ENCODE data around the gene EPG5. TPM values are rescaled to one million over a fixed set of nuclear protein-coding genes. Genes with fewer than 3 reads are reported as not detected.

Gene EPG5
- total and polyA plus RNA-seq, 4 donors, result 3.2 to 20.3 (median 11.1) TPM

DNA sequence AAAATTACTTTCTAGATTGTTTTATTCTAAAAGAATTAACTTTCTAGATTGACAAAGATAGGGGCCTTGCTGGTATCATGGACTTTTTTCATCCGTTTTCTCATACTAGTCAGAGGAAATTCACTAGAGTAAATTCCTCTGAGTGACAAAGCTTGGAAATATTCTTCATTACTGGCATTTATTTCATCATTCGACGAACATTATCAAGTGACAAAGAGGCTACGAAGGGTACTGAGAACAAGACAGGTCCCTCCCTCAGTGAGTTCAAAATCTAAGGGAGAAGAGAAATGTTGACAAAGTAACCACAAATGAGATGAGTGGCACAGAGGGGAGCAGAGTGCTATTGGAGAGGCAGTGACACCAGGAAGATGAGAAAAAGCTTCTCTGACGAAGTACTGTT lies 4.3 kb downstream of the EPG5 start:
- Histone ChIP-seq H3K27ac (ENCODE audit: low read depth in 1 of 2, low read length in 2 of 2) (no peak overlapping the region), H3K4me1 (ENCODE audit: control insufficient read depth in 4 of 4, insufficient read depth in 4 of 4, low read length in 3 of 4) (peaks cover 2 to 14% (median 10%) of the 10 kb centered on the region in 4 donors)
- DNase-seq (ENCODE audit: low spot score), result no peak

More for the DNA sequence above, 4.3 kb downstream of the EPG5 start:
- Histone ChIP-seq H3K9ac (ENCODE audit: low read depth in 1 of 2, low read length in 2 of 2) (no peak overlapping the region), H3K4me3 (ENCODE audit: low read depth in 1 of 3, low read length in 3 of 3) (no peak overlapping the region), H3K27me3 (ENCODE audit: control insufficient read depth in 4 of 4, insufficient read depth in 4 of 4, low read length in 3 of 4) (no peaks in the 10 kb centered on the region), H3K9me3 (ENCODE audit: control insufficient read depth in 4 of 4, low read length in 3 of 4) (no peaks in the 10 kb centered on the region), H3K36me3 (ENCODE audit: control insufficient read depth in 4 of 4, insufficient read depth in 3 of 4, low read depth in 1 of 4, low read length in 3 of 4) (peaks cover 0 to 2% (median 0%) of the 10 kb centered on the region in 4 donors)
- 91% methylated on average over 5 of the region's 5 CpGs for WGBS
- no peak for TF ChIP-seq TAF1 (conservative IDR thresholded peaks at IDR 0.05)
- TF ChIP-seq, protein P1, sequence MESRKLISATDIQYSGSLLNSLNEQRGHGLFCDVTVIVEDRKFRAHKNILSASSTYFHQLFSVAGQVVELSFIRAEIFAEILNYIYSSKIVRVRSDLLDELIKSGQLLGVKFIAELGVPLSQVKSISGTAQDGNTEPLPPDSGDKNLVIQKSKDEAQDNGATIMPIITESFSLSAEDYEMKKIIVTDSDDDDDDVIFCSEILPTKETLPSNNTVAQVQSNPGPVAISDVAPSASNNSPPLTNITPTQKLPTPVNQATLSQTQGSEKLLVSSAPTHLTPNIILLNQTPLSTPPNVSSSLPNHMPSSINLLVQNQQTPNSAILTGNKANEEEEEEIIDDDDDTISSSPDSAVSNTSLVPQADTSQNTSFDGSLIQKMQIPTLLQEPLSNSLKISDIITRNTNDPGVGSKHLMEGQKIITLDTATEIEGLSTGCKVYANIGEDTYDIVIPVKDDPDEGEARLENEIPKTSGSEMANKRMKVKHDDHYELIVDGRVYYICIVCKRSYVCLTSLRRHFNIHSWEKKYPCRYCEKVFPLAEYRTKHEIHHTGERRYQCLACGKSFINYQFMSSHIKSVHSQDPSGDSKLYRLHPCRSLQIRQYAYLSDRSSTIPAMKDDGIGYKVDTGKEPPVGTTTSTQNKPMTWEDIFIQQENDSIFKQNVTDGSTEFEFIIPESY (IDR thresholded peaks at IDR 0.05), result no peak
- TF ChIP-seq GABPA (IDR thresholded peaks at IDR 0.05 in 1 of 2, conservative IDR thresholded peaks at IDR 0.05 in 1 of 2), result no peak
- TF ChIP-seq SP1 (IDR thresholded peaks at IDR 0.05), result no peak
- TF ChIP-seq HNF4G (IDR thresholded peaks at IDR 0.05), result no peak
- TF ChIP-seq, protein P2, sequence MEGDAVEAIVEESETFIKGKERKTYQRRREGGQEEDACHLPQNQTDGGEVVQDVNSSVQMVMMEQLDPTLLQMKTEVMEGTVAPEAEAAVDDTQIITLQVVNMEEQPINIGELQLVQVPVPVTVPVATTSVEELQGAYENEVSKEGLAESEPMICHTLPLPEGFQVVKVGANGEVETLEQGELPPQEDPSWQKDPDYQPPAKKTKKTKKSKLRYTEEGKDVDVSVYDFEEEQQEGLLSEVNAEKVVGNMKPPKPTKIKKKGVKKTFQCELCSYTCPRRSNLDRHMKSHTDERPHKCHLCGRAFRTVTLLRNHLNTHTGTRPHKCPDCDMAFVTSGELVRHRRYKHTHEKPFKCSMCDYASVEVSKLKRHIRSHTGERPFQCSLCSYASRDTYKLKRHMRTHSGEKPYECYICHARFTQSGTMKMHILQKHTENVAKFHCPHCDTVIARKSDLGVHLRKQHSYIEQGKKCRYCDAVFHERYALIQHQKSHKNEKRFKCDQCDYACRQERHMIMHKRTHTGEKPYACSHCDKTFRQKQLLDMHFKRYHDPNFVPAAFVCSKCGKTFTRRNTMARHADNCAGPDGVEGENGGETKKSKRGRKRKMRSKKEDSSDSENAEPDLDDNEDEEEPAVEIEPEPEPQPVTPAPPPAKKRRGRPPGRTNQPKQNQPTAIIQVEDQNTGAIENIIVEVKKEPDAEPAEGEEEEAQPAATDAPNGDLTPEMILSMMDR (IDR thresholded peaks at IDR 0.05; ENCODE audit: low read depth, low read length, missing input control), result no peak
- TF ChIP-seq, protein P3, sequence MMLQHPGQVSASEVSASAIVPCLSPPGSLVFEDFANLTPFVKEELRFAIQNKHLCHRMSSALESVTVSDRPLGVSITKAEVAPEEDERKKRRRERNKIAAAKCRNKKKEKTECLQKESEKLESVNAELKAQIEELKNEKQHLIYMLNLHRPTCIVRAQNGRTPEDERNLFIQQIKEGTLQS (IDR thresholded peaks at IDR 0.05), result no peak
- no peak for TF ChIP-seq HNF4A (conservative IDR thresholded peaks at IDR 0.05)
- no peak for TF ChIP-seq NR2F2 (IDR thresholded peaks at IDR 0.05)
- no peak for TF ChIP-seq JUND (IDR thresholded peaks at IDR 0.05)
- no peak for TF ChIP-seq FOXA1 (IDR thresholded peaks at IDR 0.05)
- TF ChIP-seq RXRA (IDR thresholded peaks at IDR 0.05), result no peak
- no peak for TF ChIP-seq EGR1 (IDR thresholded peaks at IDR 0.05; ENCODE audit: low read depth in 2 of 2)
- TF ChIP-seq REST (IDR thresholded peaks at IDR 0.05), result no peak
- no peak for TF ChIP-seq FOXA2 (IDR thresholded peaks at IDR 0.05)
- TF ChIP-seq RAD21 (IDR thresholded peaks at IDR 0.05), result no peak
- TF ChIP-seq YY1 (IDR thresholded peaks at IDR 0.05), result no peak
